ENCODE measurements around the gene TFE3. TPM values are rescaled to one million over a fixed set of nuclear protein-coding genes. Genes with fewer than 3 reads are reported as not detected.

Gene TFE3
- total RNA-seq, 1 experiment from 2014 or later = 10.2 TPM

GRCh38 chrX:49067285-49068120 is 24.3 kb upstream of the TFE3 start:
- Histone ChIP-seq H3K4me3 (no peak overlapping the region), H3K27ac (no peak overlapping the region), H3K9me3 (replicated peaks) (no peaks in the 10 kb centered on the region), H3K36me3 (no peaks in the 10 kb centered on the region), H3K27me3 (no peaks in the 10 kb centered on the region), H3K4me1 (no peaks in the 10 kb centered on the region)
- no peak for DNase-seq

GRCh38 chrX:49066690-49067089 is 23.5 kb upstream of the TFE3 start:
- no peaks in the 10 kb centered on the region for H3K36me3 ChIP-seq
- H3K27me3 ChIP-seq = no peaks in the 10 kb centered on the region
- DNase-seq = no peak
- H3K9me3 ChIP-seq (replicated peaks) = no peaks in the 10 kb centered on the region
- no peak overlapping the region for H3K27ac ChIP-seq
- H3K4me1 ChIP-seq = no peaks in the 10 kb centered on the region
- no peak overlapping the region for H3K4me3 ChIP-seq

GRCh38 chrX:49066278-49066677 is 23.1 kb upstream of the TFE3 start:
- H3K36me3 ChIP-seq = no peaks in the 10 kb centered on the region
- H3K27me3 ChIP-seq = no peaks in the 10 kb centered on the region
- no peak overlapping the region for H3K4me3 ChIP-seq
- no peak overlapping the region for H3K27ac ChIP-seq
- no peak for DNase-seq
- no peaks in the 10 kb centered on the region for H3K9me3 ChIP-seq (replicated peaks)
- no peaks in the 10 kb centered on the region for H3K4me1 ChIP-seq

GRCh38 chrX:49064735-49065134 is 21.6 kb upstream of the TFE3 start:
- Histone ChIP-seq H3K4me1 (no peaks in the 10 kb centered on the region), H3K9me3 (replicated peaks) (no peaks in the 10 kb centered on the region), H3K27ac (no peak overlapping the region), H3K36me3 (no peaks in the 10 kb centered on the region), H3K27me3 (no peaks in the 10 kb centered on the region), H3K4me3 (no peak overlapping the region)
- DNase-seq = no peak

GRCh38 chrX:49064303-49064702 is 21.1 kb upstream of the TFE3 start:
- H3K4me1 ChIP-seq = no peaks in the 10 kb centered on the region
- no peak for DNase-seq

GRCh38 chrX:49063715-49064114 is 20.6 kb upstream of the TFE3 start:
- no peak overlapping the region for H3K27ac ChIP-seq
- no peak overlapping the region for H3K4me3 ChIP-seq
- DNase-seq = no peak
- no peaks in the 10 kb centered on the region for H3K36me3 ChIP-seq
- H3K27me3 ChIP-seq = no peaks in the 10 kb centered on the region
- no peaks in the 10 kb centered on the region for H3K4me1 ChIP-seq
- H3K9me3 ChIP-seq (replicated peaks) = no peaks in the 10 kb centered on the region

More at GRCh38 chrX:49064303-49064702, 21.1 kb upstream of the TFE3 start:
- Histone ChIP-seq H3K27ac (no peak overlapping the region), H3K36me3 (no peaks in the 10 kb centered on the region), H3K4me3 (no peak overlapping the region), H3K9me3 (replicated peaks) (no peaks in the 10 kb centered on the region), H3K27me3 (no peaks in the 10 kb centered on the region)

- H3K9me3 ChIP-seq (replicated peaks) = no peaks in the 10 kb centered on the region
- no peaks in the 10 kb centered on the region for H3K4me1 ChIP-seq
- H3K27me3 ChIP-seq = no peaks in the 10 kb centered on the region
- H3K27ac ChIP-seq = no peak overlapping the region
- H3K4me3 ChIP-seq = no peak overlapping the region
- H3K36me3 ChIP-seq = no peaks in the 10 kb centered on the region
- no peak for DNase-seq
Observed at GRCh38 chrX:49061916-49062315, 18.8 kb upstream of the TFE3 start.

- Histone ChIP-seq H3K36me3 (no peaks in the 10 kb centered on the region), H3K9me3 (replicated peaks) (no peaks in the 10 kb centered on the region), H3K4me1 (no peaks in the 10 kb centered on the region), H3K27me3 (no peaks in the 10 kb centered on the region), H3K27ac (no peak overlapping the region), H3K4me3 (no peak overlapping the region)
- DNase-seq = no peak
Observed at GRCh38 chrX:49061490-49061889, 18.3 kb upstream of the TFE3 start.

- no peak overlapping the region for H3K4me3 ChIP-seq
- no peaks in the 10 kb centered on the region for H3K36me3 ChIP-seq
- H3K27me3 ChIP-seq = no peaks in the 10 kb centered on the region
- DNase-seq = no peak
- H3K9me3 ChIP-seq (replicated peaks) = no peaks in the 10 kb centered on the region
- H3K27ac ChIP-seq = no peak overlapping the region
- no peaks in the 10 kb centered on the region for H3K4me1 ChIP-seq
Observed at GRCh38 chrX:49060914-49061313, 17.8 kb upstream of the TFE3 start.

GRCh38 chrX:49059681-49060085 is 16.5 kb upstream of the TFE3 start:
- H3K36me3 ChIP-seq = no peaks in the 10 kb centered on the region
- no peaks in the 10 kb centered on the region for H3K4me1 ChIP-seq
- no peak overlapping the region for H3K27ac ChIP-seq
- no peaks in the 10 kb centered on the region for H3K27me3 ChIP-seq
- H3K9me3 ChIP-seq (replicated peaks) = no peaks in the 10 kb centered on the region
- no peak overlapping the region for H3K4me3 ChIP-seq
- DNase-seq = no peak

GRCh38 chrX:49059201-49059600 is 16.0 kb upstream of the TFE3 start:
- H3K27me3 ChIP-seq = no peaks in the 10 kb centered on the region
- H3K36me3 ChIP-seq = no peaks in the 10 kb centered on the region
- no peaks in the 10 kb centered on the region for H3K9me3 ChIP-seq (replicated peaks)
- no peak overlapping the region for H3K27ac ChIP-seq
- no peaks in the 10 kb centered on the region for H3K4me1 ChIP-seq
- DNase-seq = no peak
- H3K4me3 ChIP-seq = no peak overlapping the region

GRCh38 chrX:49058794-49059193 is 15.6 kb upstream of the TFE3 start, which contains the start of gene CCDC120:
Gene CCDC120, plus strand, starts transcription at chrX:49058999. Its CDS starts 3,043 bp downstream, at chrX:49062042.
- no peaks in the 10 kb centered on the region for H3K9me3 ChIP-seq (replicated peaks)
- no peak for DNase-seq
- no peak within 1 kb of the TSS for H3K27ac ChIP-seq
- H3K4me1 ChIP-seq = no peaks in the 10 kb centered on the region
- H3K4me3 ChIP-seq = no peak within 1 kb of the TSS
- H3K36me3 ChIP-seq = no peaks in the 10 kb centered on the region
- no peaks in the 10 kb centered on the region for H3K27me3 ChIP-seq

- Histone ChIP-seq H3K27ac (no peak overlapping the region), H3K4me3 (peak overlapping the region; percentile 73)
- DNase-seq = no peak
Observed at GRCh38 chrX:49054073-49054762, 11.1 kb upstream of the TFE3 start.

GRCh38 chrX:49053223-49054072 is 10.3 kb upstream of the TFE3 start:
- H3K4me3 ChIP-seq = peak overlapping the region; percentile 73
- H3K27me3 ChIP-seq = no peaks in the 10 kb centered on the region
- no peak overlapping the region; the same call in 1 of the 2 replicates for H3K27ac ChIP-seq
- peak; percentile 75 to 78 for DNase-seq
- no peaks in the 10 kb centered on the region for H3K4me1 ChIP-seq
- H3K9me3 ChIP-seq (replicated peaks) = no peaks in the 10 kb centered on the region
- H3K36me3 ChIP-seq = no peaks in the 10 kb centered on the region

More at GRCh38 chrX:49054073-49054762, 11.1 kb upstream of the TFE3 start:
- no peaks in the 10 kb centered on the region for H3K36me3 ChIP-seq
- H3K9me3 ChIP-seq (replicated peaks) = no peaks in the 10 kb centered on the region
- H3K4me1 ChIP-seq = no peaks in the 10 kb centered on the region
- no peaks in the 10 kb centered on the region for H3K27me3 ChIP-seq

GRCh38 chrX:49043987-49044281 is 777 bp upstream of the TFE3 start:
- Histone ChIP-seq H3K4me1 (no peaks in the 10 kb centered on the region), H3K27me3 (no peaks in the 10 kb centered on the region), H3K9me3 (replicated peaks) (no peaks in the 10 kb centered on the region), H3K36me3 (no peaks in the 10 kb centered on the region), H3K27ac (no peak overlapping the region), H3K4me3 (peak overlapping the region; percentile 28; the same call in 1 of the 2 replicates)
- no peak for DNase-seq

Measured in SJCRH30 (cell line).